Caco-2 (cell line): ENCODE results near the gene INTS6. TPM values are rescaled to one million over a fixed set of nuclear protein-coding genes. Genes with fewer than 3 reads are reported as not detected.

Experiments used
- BruUV-seq: library from RNA; stranded (reverse); fragments of 400-500 nt; replicated peaks from 2 replicates; lab custom pipeline; 2021; lab: Mats Ljungman, UMichigan
- CTCF ChIA-PET: fragments of 300-600 bp; sonication (Branson Sonifier 250); formaldehyde crosslinking; loops from one replicate; lab custom pipeline; 2022; ENCODE audit warnings: antibody characterized with exemption; lab: Charles Lee
- POLR2A ChIA-PET: fragments of 300-600 bp; sonication (Branson Sonifier 250); formaldehyde crosslinking; loops from one replicate; lab custom pipeline; 2022; ENCODE audit warnings: antibody characterized with exemption; lab: Charles Lee
- DNase-seq, 2 experiments: peaks; one replicate each; pipeline versions ENCODE4 v3.0.0 to v3.0.0-alpha.2; 2020 to 2022
- H3K27me3 ChIP-seq: replicated peaks from 2 replicates; pipeline ENCODE4 v1.6.0; 2011; ENCODE audit warnings: low read length; ENCODE audit not compliant: control insufficient read depth, insufficient read depth
- H3K36me3 ChIP-seq: 2 replicates; pipeline ENCODE4 v1.5.1; 2011; ENCODE audit warnings: low read length; ENCODE audit not compliant: control insufficient read depth, insufficient read depth
- H3K4me1 ChIP-seq: fragments of 250-450 bp; sonication (Bioruptor Pico); 2 replicates; pipeline ENCODE4 v1.5.1; 2020; ENCODE audit warnings: mild to moderate bottlenecking
- H3K4me3 ChIP-seq: 2 replicates; pipeline ENCODE4 v1.5.1; 2011; ENCODE audit warnings: low read depth, mild to moderate bottlenecking, control low read depth, low read length
- H3K9me3 ChIP-seq: fragments of 250-450 bp; sonication (Bioruptor Pico); 2 replicates; pipeline ENCODE4 v1.5.1; 2020; ENCODE audit warnings: mild to moderate bottlenecking, moderate library complexity
- H3K27ac Mint-ChIP-seq: one replicate; pipeline ENCODE4 v1.8.0; 2022; ENCODE audit warnings: mixed read lengths; ENCODE audit not compliant: unreplicated experiment
- H3K27me3 Mint-ChIP-seq: one replicate; pipeline ENCODE4 v1.8.0; 2022; ENCODE audit warnings: mixed read lengths; ENCODE audit not compliant: insufficient read depth, unreplicated experiment
- H3K36me3 Mint-ChIP-seq: one replicate; pipeline ENCODE4 v1.8.0; 2022; ENCODE audit warnings: mild to moderate bottlenecking, mixed read lengths; ENCODE audit not compliant: insufficient read depth, unreplicated experiment
- H3K4me1 Mint-ChIP-seq: one replicate; pipeline ENCODE4 v1.8.0; 2022; ENCODE audit warnings: low read depth, mixed read lengths; ENCODE audit not compliant: unreplicated experiment
- H3K4me3 Mint-ChIP-seq: one replicate; pipeline ENCODE4 v1.8.0; 2022; ENCODE audit warnings: mild to moderate bottlenecking, moderate library complexity, mixed read lengths; ENCODE audit not compliant: unreplicated experiment
- H3K9me3 Mint-ChIP-seq: one replicate; pipeline ENCODE4 v1.8.0; 2022; ENCODE audit warnings: mixed read lengths; ENCODE audit not compliant: unreplicated experiment
- CTCF ChIP-seq, 2 experiments: fragments of 200-600 bp in 1 of 2; IDR thresholded peaks; 1 replicate in 1 of 2; 2 replicates in 1 of 2; pipeline versions ENCODE4 v1.5.1 to v1.8.0; 2011 to 2022; ENCODE audit warnings: antibody characterized with exemption in 1 of 2, control low read depth in 1 of 2, inconsistent platforms in 1 of 2, low read depth in 1 of 2, low read length in 1 of 2, mild to moderate bottlenecking in 1 of 2, moderate library complexity in 1 of 2; ENCODE audit not compliant: insufficient read depth in 1 of 2, severe bottlenecking in 1 of 2, unreplicated experiment in 1 of 2
- intact Hi-C: fragments of 100-400 bp; cut with micrococcal nuclease; formaldehyde crosslinking; loops from one replicate; pipeline ENCODE4 v1.10.0; 2022; ENCODE audit not compliant: unreplicated experiment
- total RNA-seq: library from RNA; stranded (reverse); gene quantifications from 2 replicates; pipeline ENCODE4 v1.2.3, GENCODE V29; 2022

Gene INTS6
- total RNA-seq, 1 experiment from 2014 or later: 42.6 TPM

- ChIA-PET CTCF (no interaction called here), POLR2A (no interaction called here)
- intact Hi-C loops: no loop called here
- H3K27ac Mint-ChIP-seq: no peak overlapping the region
- DNase-seq: no peak
- TF ChIP-seq CTCF (IDR thresholded peaks at IDR 0.05; ENCODE audit: insufficient read depth in 1 of 2, low read depth in 1 of 2, low read length in 1 of 2, severe bottlenecking in 1 of 2, unreplicated experiment in 1 of 2): no peak
- Histone ChIP-seq H3K27me3 (no peaks in the 10 kb centered on the region), H3K4me3 (no peak overlapping the region), H3K9me3 (no peaks in the 10 kb centered on the region), H3K36me3 (no peaks in the 10 kb centered on the region; the same call in 1 of the 2 replicates), H3K4me1 (no peaks in the 10 kb centered on the region)
- BruUV-seq: no TSS peak
- H3K4me3 Mint-ChIP-seq: no peak overlapping the region
- no peaks in the 10 kb centered on the region for H3K9me3 Mint-ChIP-seq
- H3K36me3 Mint-ChIP-seq: peaks cover 30% of the 10 kb centered on the region
- H3K27me3 Mint-ChIP-seq: no peaks in the 10 kb centered on the region
- H3K4me1 Mint-ChIP-seq: no peaks in the 10 kb centered on the region
Observed at GRCh38 chr13:51380269-51380668, 72.6 kb downstream of the INTS6 start.

- intact Hi-C loops: no loop called here
- Mint-ChIP-seq H3K27ac (no peak overlapping the region), H3K4me1 (no peaks in the 10 kb centered on the region), H3K4me3 (no peak overlapping the region), H3K36me3 (peaks cover 51% of the 10 kb centered on the region), H3K27me3 (no peaks in the 10 kb centered on the region), H3K9me3 (no peaks in the 10 kb centered on the region)
- H3K4me1 ChIP-seq: peaks cover 11% of the 10 kb centered on the region
- CTCF ChIA-PET: no interaction called here
- TF ChIP-seq CTCF (IDR thresholded peaks at IDR 0.05; ENCODE audit: insufficient read depth in 1 of 2, low read depth in 1 of 2, low read length in 1 of 2, severe bottlenecking in 1 of 2, unreplicated experiment in 1 of 2): no peak
- H3K36me3 ChIP-seq: peaks cover 4% of the 10 kb centered on the region; the same call in 1 of the 2 replicates
- H3K27me3 ChIP-seq: no peaks in the 10 kb centered on the region
- DNase-seq: peak in 1 of 2 experiments; percentile 10
- no TSS peak for BruUV-seq
- H3K4me3 ChIP-seq: no peak overlapping the region
- POLR2A ChIA-PET: interaction anchor here (1.2 kb wide), 1 partner anchor 80 kb away, joined by 3 read pairs; the partner anchor contains the start of gene INTS6
- no peaks in the 10 kb centered on the region for H3K9me3 ChIP-seq
Observed at GRCh38 chr13:51373451-51373850, 79.4 kb downstream of the INTS6 start.

- Mint-ChIP-seq H3K27me3 (no peaks in the 10 kb centered on the region), H3K4me3 (no peak overlapping the region), H3K9me3 (no peaks in the 10 kb centered on the region), H3K36me3 (peaks cover 38% of the 10 kb centered on the region), H3K4me1 (no peaks in the 10 kb centered on the region), H3K27ac (no peak overlapping the region)
- intact Hi-C loops: no loop called here
- H3K36me3 ChIP-seq: peaks cover 4% of the 10 kb centered on the region; the same call in 1 of the 2 replicates
- H3K9me3 ChIP-seq: no peaks in the 10 kb centered on the region
- ChIA-PET CTCF (no interaction called here), POLR2A (no interaction called here)
- BruUV-seq: no TSS peak
- no peak overlapping the region for H3K4me3 ChIP-seq
- TF ChIP-seq CTCF (IDR thresholded peaks at IDR 0.05; ENCODE audit: insufficient read depth in 1 of 2, low read depth in 1 of 2, low read length in 1 of 2, severe bottlenecking in 1 of 2, unreplicated experiment in 1 of 2): no peak
- DNase-seq: no peak
- peaks cover 11% of the 10 kb centered on the region for H3K4me1 ChIP-seq
- no peaks in the 10 kb centered on the region for H3K27me3 ChIP-seq
Observed at GRCh38 chr13:51371768-51372399, 81.0 kb downstream of the INTS6 start.
